Stimulated activated naive CD4-positive, alpha-beta T cell treated with Interleukin-2 at 50 U/mL for 16 hours (primary cell): ENCODE measurements around the gene PRTG.
"Not testable (repeated sequence)": the region's sequence is repeated elsewhere in the genome, so short reads cannot be mapped to it uniquely, and the experiment has no call there.

Experiments used
- DNase-seq: peaks from one replicate; lab custom pipeline; 2025; lab: John Stamatoyannopoulos, UW

The PRTG gene

GRCh38 chr15:55633731-55634130 is 109.2 kb downstream of the PRTG start:
- DNase-seq: no peak

GRCh38 chr15:55632434-55632833 is 110.5 kb downstream of the PRTG start:
- DNase-seq: no peak

GRCh38 chr15:55630858-55631257 is 112.1 kb downstream of the PRTG start:
- no peak for DNase-seq

GRCh38 chr15:55628369-55628730 is 114.6 kb downstream of the PRTG start:
- no peak for DNase-seq

- no peak for DNase-seq
These were observed 115.1 kb downstream of the PRTG start for GRCh38 chr15:55627730-55628368.

GRCh38 chr15:55619783-55620182 is 123.2 kb downstream of the PRTG start:
- DNase-seq: no peak

GRCh38 chr15:55618387-55618786 is 124.6 kb downstream of the PRTG start:
- DNase-seq: no peak

GRCh38 chr15:55615445-55615844 is 127.5 kb downstream of the PRTG start:
- no peak for DNase-seq

- no peak for DNase-seq
These were observed 129.2 kb downstream of the PRTG start for GRCh38 chr15:55613727-55614126.

GRCh38 chr15:55606214-55606613 is 136.7 kb downstream of the PRTG start:
- DNase-seq: no peak

- no peak for DNase-seq
These were observed 141.6 kb downstream of the PRTG start for GRCh38 chr15:55601374-55601773.

- DNase-seq: no peak
These were observed 143.5 kb downstream of the PRTG start for GRCh38 chr15:55599439-55599838.

- DNase-seq: not testable (repeated sequence)
These were observed 149.9 kb downstream of the PRTG start for GRCh38 chr15:55593019-55593418.

- no peak for DNase-seq
These were observed 152.2 kb downstream of the PRTG start for GRCh38 chr15:55590788-55591187.

GRCh38 chr15:55589287-55589686 is 153.7 kb downstream of the PRTG start:
- DNase-seq: no peak

- no peak for DNase-seq
These were observed 154.2 kb downstream of the PRTG start for GRCh38 chr15:55588815-55589115.

GRCh38 chr15:55588070-55588814 is 154.7 kb downstream of the PRTG start, which contains the start of gene PYGO1:
TSS of gene PYGO1 (minus strand) at chr15:55588345. CDS start at chr15:55587883, 462 bp downstream.
- peak; percentile 20 for DNase-seq

- DNase-seq: no peak
These were observed 155.5 kb downstream of the PRTG start for GRCh38 chr15:55587321-55588069.

GRCh38 chr15:55586808-55587207 is 156.1 kb downstream of the PRTG start:
- no peak for DNase-seq

- DNase-seq: no peak
These were observed 166.0 kb downstream of the PRTG start for GRCh38 chr15:55576943-55577342.

- DNase-seq: no peak
These were observed 168.9 kb downstream of the PRTG start for GRCh38 chr15:55574096-55574495.

GRCh38 chr15:55573224-55573623 is 169.7 kb downstream of the PRTG start:
- no peak for DNase-seq
